GM19467 (cell line): ENCODE data around the gene ZNF429.
"Not testable (repeated sequence)": the region's sequence is repeated elsewhere in the genome, so short reads cannot be mapped to it uniquely, and the experiment has no call there.

ENCODE experiments used
- ATAC-seq: cut with Tn5 transposase; IDR thresholded peaks from one replicate; pipeline ENCODE4 v1.9.1; 2021; ENCODE audit warnings: mild to moderate bottlenecking, moderate library complexity; ENCODE audit not compliant: unreplicated experiment

The ZNF429 gene

DNA sequence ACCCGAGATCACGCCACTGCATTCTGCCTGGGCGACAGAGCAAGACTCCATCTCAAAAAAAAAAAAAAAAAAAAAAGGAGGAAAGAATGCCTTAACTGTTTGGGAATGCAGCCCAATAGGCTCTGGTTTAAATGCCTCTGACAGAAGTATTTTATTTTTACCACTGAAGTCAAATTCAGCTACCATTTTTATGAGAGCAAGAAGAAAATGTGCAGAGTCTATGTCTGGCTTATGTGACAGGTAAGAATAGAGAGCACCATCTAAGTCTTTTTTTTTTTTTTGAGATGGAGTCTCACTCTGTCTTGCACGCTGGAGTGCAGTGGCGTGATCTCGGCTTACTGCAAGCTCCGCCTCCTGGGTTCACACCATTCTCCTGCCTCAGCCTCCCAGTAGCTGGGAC is 7.2 kb downstream of the ZNF429 start:
- ATAC-seq, result not testable (repeated sequence)

DNA sequence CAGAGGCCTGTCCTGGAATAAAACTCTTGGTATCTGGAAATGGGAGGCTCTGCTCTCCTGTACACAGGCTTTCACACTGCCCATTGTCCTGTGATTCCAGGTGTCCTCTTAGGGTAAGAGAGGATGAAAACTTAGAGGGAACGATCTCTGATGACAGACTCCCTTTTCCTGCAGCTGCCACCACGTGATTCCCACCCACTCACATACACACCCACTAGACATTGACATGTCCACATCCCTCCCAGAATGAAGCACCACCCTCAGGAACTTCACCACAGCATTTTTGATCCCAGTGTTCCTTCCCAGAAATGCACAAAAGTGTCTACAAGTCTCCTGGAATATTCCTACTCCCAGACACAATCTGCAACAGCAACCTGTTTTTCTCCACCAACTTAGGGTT is 8.2 kb downstream of the ZNF429 start:
- no peak for ATAC-seq

GRCh38 chr19:21519488-21519887 is 14.1 kb downstream of the ZNF429 start:
- ATAC-seq, result no peak

DNA sequence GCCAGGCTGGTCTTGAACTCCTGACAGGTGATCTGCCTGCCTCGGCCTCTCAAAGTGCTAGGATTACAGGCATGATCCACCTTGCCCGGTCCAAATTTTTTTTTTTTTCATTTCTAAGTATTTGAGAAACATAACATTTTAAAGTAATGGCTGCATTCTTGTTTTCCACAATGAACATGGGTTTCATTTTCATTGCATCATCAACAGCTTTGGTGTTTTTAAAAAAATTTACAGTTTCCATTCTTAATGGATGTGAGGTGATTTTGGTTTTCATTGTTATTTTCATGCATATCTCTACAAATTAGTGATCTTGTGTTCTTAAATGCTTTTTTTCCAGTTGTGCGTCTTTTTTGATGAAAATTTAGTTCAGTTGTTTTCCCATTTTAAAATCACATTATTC is 27.5 kb downstream of the ZNF429 start:
- no peak for ATAC-seq

DNA sequence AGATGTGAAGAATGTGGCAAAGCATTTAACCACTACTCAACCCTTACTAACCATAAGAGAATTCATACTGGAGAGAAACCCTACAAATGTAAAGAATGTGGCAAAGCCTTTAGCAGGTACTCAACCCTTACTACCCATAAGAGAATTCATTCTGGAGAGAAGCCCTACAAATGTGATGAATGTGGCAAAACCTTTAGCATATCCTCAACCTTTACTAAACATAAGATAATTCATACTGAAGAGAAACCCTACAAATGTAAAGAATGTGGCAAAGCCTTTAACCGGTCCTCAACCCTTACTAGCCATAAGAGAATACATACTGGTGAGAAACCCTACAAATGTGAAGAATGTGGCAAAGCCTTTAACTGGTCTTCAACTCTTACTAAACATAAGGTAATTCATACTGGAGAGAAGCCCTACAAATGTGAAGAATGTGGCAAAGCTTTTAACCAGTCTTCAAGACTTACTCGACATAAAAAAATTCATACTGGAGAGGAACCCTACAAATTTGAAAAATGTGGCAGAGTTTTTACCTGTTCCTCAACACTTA is 31.4 kb downstream of the ZNF429 start:
- ATAC-seq, result not testable (repeated sequence)

DNA sequence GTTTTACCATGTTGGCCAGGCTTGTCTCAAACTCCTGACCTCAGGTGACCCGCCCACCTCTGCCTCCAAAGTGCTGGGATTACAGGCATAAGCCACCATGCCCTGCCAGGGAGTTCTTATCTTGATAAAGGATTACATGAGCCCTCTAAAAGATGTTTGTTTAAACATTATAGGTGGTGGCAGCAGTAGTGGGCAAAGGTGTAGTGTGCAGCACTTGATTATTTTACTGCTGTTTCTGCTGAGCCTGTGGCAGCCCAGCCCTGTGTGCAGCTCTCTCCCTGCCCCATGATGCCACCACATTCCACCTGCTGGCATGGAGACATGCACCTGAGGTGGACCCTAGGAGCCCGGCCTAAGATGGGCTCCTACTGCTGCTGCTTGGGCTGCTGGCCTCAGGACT is 54.0 kb downstream of the ZNF429 start:
- ATAC-seq, result no peak

DNA sequence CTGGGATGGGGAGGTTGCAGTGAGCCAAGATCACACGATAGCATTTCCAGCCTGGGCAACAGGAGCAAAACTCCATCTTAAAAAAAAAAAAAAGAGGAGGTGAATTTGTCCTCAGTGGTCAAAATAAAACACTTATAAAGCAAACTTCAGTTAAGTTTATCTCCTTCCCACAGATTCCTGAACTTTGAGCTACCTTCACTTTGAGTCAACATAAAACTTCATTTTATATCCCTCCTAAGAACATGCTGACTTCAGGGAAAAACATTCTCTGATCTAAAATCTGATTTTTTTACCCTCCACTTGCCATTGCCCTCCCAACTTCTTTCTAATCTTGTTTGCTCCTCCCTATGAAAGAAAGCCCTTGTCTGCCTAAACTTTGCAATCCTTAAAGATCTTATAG is 59.0 kb downstream of the ZNF429 start:
- no peak for ATAC-seq

DNA sequence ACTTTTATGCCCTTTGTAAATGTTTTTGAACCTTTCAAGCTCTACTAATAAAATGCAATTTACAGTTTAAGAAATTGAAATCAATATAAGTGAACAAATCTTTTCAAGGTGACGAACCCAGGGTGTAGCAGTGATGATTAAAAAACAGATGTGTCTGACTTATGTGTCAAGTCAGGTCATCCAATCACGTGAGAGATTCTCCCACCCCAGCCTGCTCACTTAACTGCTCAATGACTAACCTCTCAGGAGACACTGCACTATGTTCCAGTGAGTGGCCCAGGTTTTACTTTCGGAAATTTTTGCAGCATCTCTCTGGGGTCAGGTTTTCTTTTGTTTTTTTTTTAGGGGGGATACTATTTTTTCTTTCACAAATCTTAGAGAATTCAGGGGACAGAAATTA is 60.7 kb downstream of the ZNF429 start:
- ATAC-seq, result no peak

- not testable (repeated sequence) for ATAC-seq
Measured at GRCh38 chr19:21567806-21568205, 62.4 kb downstream of the ZNF429 start.

DNA sequence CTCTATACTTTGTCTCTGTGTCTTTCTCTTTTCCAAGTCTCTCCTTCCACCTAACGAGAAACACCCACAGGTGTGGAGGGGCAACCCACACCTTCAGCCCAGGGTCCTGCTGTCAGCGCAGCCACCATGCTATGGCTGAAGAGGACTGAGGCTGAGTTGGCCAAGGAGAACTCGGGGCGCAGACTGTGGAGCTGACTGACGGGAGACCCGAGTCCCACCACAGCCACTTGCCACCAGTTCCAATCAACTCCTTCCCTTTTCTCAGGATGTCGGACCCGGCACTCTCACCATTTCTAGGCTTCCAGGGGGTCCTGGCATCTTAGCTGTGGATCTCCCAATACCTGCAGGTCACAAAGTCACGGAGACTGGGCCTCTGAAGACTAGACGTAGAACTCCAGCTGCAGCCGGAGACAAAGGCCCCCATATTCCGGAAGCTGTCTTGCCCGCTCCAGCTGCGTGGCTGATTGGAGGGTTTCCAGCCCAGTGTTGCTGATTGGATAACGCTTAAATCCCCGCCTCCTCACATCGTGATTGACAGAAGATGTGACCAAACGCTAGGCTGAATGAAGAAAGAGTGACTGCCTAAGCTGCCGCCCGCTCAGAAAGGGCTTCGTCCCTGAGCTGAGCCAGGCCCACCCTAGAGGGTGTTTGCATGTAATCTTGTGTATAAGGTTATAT is 63.6 kb downstream of the ZNF429 start:
- ATAC-seq, result no peak

DNA sequence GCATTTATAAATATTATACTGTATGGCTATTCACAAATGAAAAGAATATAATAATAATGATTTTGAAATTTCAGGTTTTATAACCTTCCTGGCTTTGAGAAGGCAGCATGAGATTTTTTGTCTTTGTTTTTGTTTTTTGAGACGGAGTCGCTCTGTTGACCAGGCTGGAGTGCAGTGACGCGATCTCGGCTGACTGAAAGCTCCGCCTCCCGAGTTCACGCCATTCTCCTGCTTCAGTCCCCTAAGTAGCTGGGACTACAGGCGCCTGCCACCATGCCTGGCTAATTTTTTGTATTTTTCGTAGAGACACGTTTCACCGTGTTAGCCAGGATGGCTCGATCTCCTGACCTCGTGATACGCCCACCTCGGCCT is 64.1 kb downstream of the ZNF429 start:
- ATAC-seq, result no peak

DNA sequence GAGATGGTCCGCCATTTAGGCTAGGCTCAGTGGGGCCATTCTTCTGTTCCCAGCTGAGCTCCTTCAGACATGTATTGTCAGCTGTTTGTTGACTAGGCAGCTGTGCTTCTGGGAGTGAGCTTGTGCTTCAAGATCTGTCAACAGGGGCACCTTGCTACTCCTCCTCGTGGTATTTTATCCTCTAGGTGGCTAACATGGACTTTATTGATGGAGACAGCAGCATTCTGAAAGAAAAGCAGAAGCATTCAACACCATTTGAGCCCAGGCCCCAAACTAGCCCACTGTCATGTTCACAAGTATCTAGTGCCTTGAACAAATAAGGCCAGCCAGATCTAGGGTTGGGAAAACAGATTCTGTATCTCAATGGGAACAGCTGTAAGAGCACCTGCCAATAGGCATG is 65.9 kb downstream of the ZNF429 start:
- no peak for ATAC-seq

- ATAC-seq, result no peak
Measured at GRCh38 chr19:21574607-21575006, 69.2 kb downstream of the ZNF429 start.

DNA sequence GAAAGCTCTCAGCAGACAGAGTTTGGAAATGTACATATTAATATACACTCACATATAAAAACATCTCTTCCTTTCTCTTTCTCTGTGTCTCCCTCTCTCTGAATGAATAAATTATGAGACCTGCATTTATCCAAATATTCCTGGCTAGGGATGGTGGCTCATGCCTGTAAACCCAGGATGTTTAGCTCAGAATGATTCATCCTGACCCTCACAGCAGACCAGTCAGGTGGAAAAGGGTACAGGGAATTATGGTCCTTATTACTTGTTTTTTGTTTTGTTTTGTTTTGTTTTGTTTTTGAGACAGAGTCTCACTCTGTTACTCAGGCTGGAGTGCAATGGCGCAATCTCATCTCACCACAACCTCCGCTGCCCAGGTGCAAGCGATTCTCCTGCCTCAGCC is 71.1 kb downstream of the ZNF429 start:
- ATAC-seq, result no peak

- ATAC-seq, result no peak
Measured at GRCh38 chr19:21580101-21580500, 74.7 kb downstream of the ZNF429 start.

DNA sequence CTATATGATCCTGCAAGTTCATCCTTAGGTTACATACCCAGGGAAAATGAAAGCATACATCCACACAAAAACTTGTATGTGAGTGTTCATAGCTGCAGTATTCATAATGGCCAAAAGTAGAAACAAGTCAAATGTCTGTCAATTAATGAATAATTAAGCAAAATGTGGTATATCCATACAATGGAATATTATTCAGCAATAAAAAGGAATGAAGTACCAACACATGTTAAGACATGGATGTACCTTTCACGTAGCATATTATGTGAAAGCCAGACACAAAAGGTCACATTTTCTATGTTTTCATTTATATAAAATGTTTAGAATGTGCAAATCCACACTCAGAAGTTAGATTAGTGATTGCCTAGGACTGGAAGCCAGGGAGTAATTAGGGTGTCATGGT is 75.4 kb downstream of the ZNF429 start:
- no peak for ATAC-seq

- ATAC-seq, result no peak
Measured at GRCh38 chr19:21581646-21582240, 76.3 kb downstream of the ZNF429 start.

GRCh38 chr19:21584537-21584936 is 79.1 kb downstream of the ZNF429 start:
- ATAC-seq, result no peak

GRCh38 chr19:21585281-21585890 is 80.0 kb downstream of the ZNF429 start:
- ATAC-seq, result no peak

- ATAC-seq, result no peak
Measured at GRCh38 chr19:21586311-21587116, 81.1 kb downstream of the ZNF429 start.

- ATAC-seq, result no peak
Measured at GRCh38 chr19:21587117-21587461, 81.7 kb downstream of the ZNF429 start.

DNA sequence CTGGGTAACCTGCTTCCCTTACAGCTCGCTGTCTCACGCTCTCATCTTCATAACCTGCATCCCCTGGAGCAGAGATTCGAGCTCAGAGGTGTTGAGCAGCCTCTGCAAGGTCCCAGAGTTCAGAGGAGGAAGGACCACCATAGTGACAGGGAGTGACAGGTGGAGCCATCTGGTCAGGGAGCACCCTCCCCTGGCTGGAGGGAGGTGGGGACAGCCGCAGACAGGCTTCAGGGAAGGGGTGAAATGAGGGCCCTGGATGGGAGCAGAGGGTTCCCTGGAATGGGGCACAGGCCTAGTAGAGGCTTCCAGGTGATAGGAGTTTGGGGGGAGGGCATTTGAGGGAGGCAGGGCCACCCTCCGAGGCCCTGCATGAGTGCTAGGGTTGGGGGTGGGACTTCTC is 82.1 kb downstream of the ZNF429 start:
- no peak for ATAC-seq
